Measurements from ENCODE around the gene PRDM8.
A peak's percentile ranks its signal among the peaks of the same experiment; 100 is the strongest.

PRDM8 gene

GRCh38 chr4:80199004-80199560 is 1.8 kb downstream of the PRDM8 start:
- in situ Hi-C loops (cut with MboI; ENCODE audit: low pct_unique_long_range_greater_than_20kb, low sequenced_read_pairs, unreplicated experiment), result loop anchor here (25.0 kb wide), 1 partner anchor 287 kb away; no protein-coding TSS in a partner anchor
- TF ChIP-seq CTCF (IDR thresholded peaks at IDR 0.05; ENCODE audit: extremely low read depth, insufficient read depth, missing control alignments), result no peak
- peak; percentile 13 for DNase-seq (ENCODE audit: low spot score)

DNA sequence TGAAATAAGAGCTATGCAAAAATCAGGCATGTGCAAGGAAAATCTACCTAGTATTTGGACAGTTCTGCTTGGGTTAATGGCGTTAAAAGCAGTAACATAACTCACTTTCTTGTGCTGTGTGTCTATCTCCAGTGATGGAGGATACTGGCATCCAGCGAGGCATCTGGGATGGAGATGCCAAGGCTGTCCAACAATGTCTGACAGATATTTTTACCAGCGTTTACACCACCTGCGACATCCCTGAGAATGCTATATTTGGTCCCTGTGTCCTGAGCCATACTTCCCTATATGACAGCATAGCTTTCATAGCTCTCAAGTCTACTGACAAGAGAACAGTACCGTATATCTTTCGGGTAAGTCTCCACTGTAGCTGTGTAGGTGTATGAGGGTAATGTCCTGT is 2.6 kb downstream of the PRDM8 start:
- peak; percentile 16 for DNase-seq (ENCODE audit: low spot score)
- in situ Hi-C loops (cut with MboI; ENCODE audit: low pct_unique_long_range_greater_than_20kb, low sequenced_read_pairs, unreplicated experiment), result loop anchor here (25.0 kb wide), 2 partner anchors 288 to 1263 kb away; partner anchors contain the start of gene PAQR3
- TF ChIP-seq CTCF (IDR thresholded peaks at IDR 0.05; ENCODE audit: extremely low read depth, insufficient read depth, missing control alignments), result no peak

GRCh38 chr4:80201252-80202151 is 4.2 kb downstream of the PRDM8 start:
- DNase-seq (ENCODE audit: low spot score), result no peak
- peak; percentile 7 for TF ChIP-seq CTCF (IDR thresholded peaks at IDR 0.05; ENCODE audit: extremely low read depth, insufficient read depth, missing control alignments)
- in situ Hi-C loops (cut with MboI; ENCODE audit: low pct_unique_long_range_greater_than_20kb, low sequenced_read_pairs, unreplicated experiment), result loop anchor here (25.0 kb wide), 1 partner anchor 1264 kb away; the partner anchor contains the start of gene PAQR3

DNA sequence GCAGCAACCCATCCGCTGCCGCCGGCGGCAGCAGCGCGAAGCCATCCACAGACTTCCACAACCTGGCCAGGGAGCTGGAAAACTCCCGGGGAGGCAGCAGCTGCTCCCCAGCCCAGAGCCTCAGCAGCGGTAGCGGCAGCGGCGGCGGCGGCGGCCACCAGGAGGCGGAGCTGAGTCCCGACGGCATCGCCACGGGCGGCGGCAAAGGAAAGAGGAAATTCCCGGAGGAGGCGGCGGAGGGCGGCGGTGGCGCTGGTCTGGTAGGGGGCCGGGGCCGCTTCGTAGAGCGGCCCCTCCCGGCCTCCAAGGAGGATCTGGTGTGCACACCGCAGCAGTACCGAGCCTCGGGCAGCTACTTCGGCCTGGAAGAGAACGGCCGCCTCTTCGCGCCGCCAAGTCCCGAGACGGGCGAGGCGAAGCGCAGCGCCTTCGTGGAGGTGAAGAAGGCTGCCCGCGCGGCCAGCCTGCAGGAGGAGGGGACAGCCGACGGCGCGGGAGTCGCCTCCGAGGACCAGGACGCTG is 4.9 kb downstream of the PRDM8 start:
- in situ Hi-C loops (cut with MboI; ENCODE audit: low pct_unique_long_range_greater_than_20kb, low sequenced_read_pairs, unreplicated experiment), result loop anchor here (25.0 kb wide), 1 partner anchor 1265 kb away; the partner anchor contains the start of gene PAQR3
- TF ChIP-seq CTCF (IDR thresholded peaks at IDR 0.05; ENCODE audit: extremely low read depth, insufficient read depth, missing control alignments), result peak; percentile 95

GRCh38 chr4:80202741-80203553 is 5.6 kb downstream of the PRDM8 start:
- in situ Hi-C loops (cut with MboI; ENCODE audit: low pct_unique_long_range_greater_than_20kb, low sequenced_read_pairs, unreplicated experiment), result loop anchor here (25.0 kb wide), 1 partner anchor 1266 kb away; the partner anchor contains the start of gene PAQR3
- peak; percentile 66 for DNase-seq (ENCODE audit: low spot score)
- no peak for TF ChIP-seq CTCF (IDR thresholded peaks at IDR 0.05; ENCODE audit: extremely low read depth, insufficient read depth, missing control alignments)

More for the DNA sequence above, 4.9 kb downstream of the PRDM8 start:
- peak; percentile 86 for DNase-seq (ENCODE audit: low spot score)
